MM.1S (cell line): ENCODE measurements around the gene KYNU.

Experiments
- DNase-seq: peaks from one replicate; pipeline ENCODE4 v3.0.0-alpha.2; 2015
- H2AFZ ChIP-seq: fragments of 300-600 bp; sonication (generic); 2 replicates; pipeline ENCODE4 v1.6.0; 2016; ENCODE audit warnings: antibody characterized with exemption, low read length
- H3F3A ChIP-seq: fragments of 300-600 bp; sonication (generic); 2 replicates; pipeline ENCODE4 v1.6.1; 2016; ENCODE audit warnings: mild to moderate bottlenecking, antibody characterized with exemption, low read length, moderate library complexity, mixed read lengths; ENCODE audit not compliant: insufficient read depth
- H3K27ac ChIP-seq: fragments of 300-600 bp; sonication (generic); 2 replicates; pipeline ENCODE4 v1.5.1; 2016; ENCODE audit warnings: mild to moderate bottlenecking, low read length
- H3K27me3 ChIP-seq: fragments of 300-600 bp; sonication (generic); replicated peaks from 2 replicates; pipeline ENCODE4 v1.6.0; 2016; ENCODE audit warnings: low read length; ENCODE audit not compliant: insufficient read depth
- H3K36me3 ChIP-seq: fragments of 300-600 bp; sonication (generic); replicated peaks from 2 replicates; pipeline ENCODE4 v1.6.1; 2016; ENCODE audit warnings: mild to moderate bottlenecking, low read length, mixed read lengths; ENCODE audit not compliant: insufficient read depth
- H3K4me1 ChIP-seq: fragments of 300-600 bp; sonication (generic); 2 replicates; pipeline ENCODE4 v1.6.1; 2016; ENCODE audit warnings: low read length, mixed read lengths
- H3K4me2 ChIP-seq: fragments of 300-600 bp; sonication (generic); 2 replicates; pipeline ENCODE4 v1.6.0; 2016; ENCODE audit warnings: low read depth, low read length
- H3K4me3 ChIP-seq: fragments of 300-600 bp; sonication (generic); 2 replicates; pipeline ENCODE4 v1.5.1; 2016; ENCODE audit warnings: low read length, mixed read lengths
- H3K79me2 ChIP-seq: fragments of 300-600 bp; sonication (generic); 2 replicates; pipeline ENCODE4 v1.6.1; 2016; ENCODE audit warnings: mixed run types, low read length, mixed read lengths
- H3K9ac ChIP-seq: fragments of 300-600 bp; sonication (generic); 2 replicates; pipeline ENCODE4 v1.6.1; 2016; ENCODE audit warnings: low read length, mixed read lengths
- H3K9me2 ChIP-seq: fragments of 300-600 bp; sonication (generic); replicated peaks from 2 replicates; pipeline ENCODE4 v1.6.1; 2016; ENCODE audit warnings: mild to moderate bottlenecking, low read length, mixed read lengths; ENCODE audit not compliant: insufficient read depth
- H3K9me3 ChIP-seq: fragments of 300-600 bp; sonication (generic); replicated peaks from 2 replicates; pipeline ENCODE4 v1.6.1; 2016; ENCODE audit warnings: mild to moderate bottlenecking, low read length, mixed read lengths; ENCODE audit not compliant: insufficient read depth
- H4K20me1 ChIP-seq: fragments of 300-600 bp; sonication (generic); 2 replicates; pipeline ENCODE4 v1.6.1; 2016; ENCODE audit warnings: mild to moderate bottlenecking, low read length, moderate library complexity, mixed read lengths; ENCODE audit not compliant: insufficient read depth
- CTCF ChIP-seq: fragments of 300-600 bp; sonication (generic); IDR thresholded peaks from 2 replicates; pipeline ENCODE4 v1.5.1; 2016; ENCODE audit warnings: antibody characterized with exemption, low read length, mixed read lengths
- EZH2 ChIP-seq: fragments of 300-600 bp; sonication (generic); optimal IDR thresholded peaks from 2 replicates; pipeline ENCODE3; 2017; ENCODE audit warnings: low read depth, mild to moderate bottlenecking, antibody characterized with exemption, low read length, mixed read lengths
- EZH2phosphoT487 ChIP-seq: fragments of 300-600 bp; sonication (generic); IDR thresholded peaks from 2 replicates; pipeline ENCODE4 v1.6.1; 2018; ENCODE audit warnings: antibody characterized with exemption, low read length

Gene KYNU

GRCh38 chr2:142936629-142937028 is 59.2 kb downstream of the KYNU start:
- H3K9ac ChIP-seq: no peak overlapping the region
- H4K20me1 ChIP-seq: no peaks in the 10 kb centered on the region
- no peaks in the 10 kb centered on the region for H3K9me2 ChIP-seq
- no peaks in the 10 kb centered on the region for H3F3A ChIP-seq
- H3K36me3 ChIP-seq: no peaks in the 10 kb centered on the region
- H3K27ac ChIP-seq: no peak overlapping the region
- no peaks in the 10 kb centered on the region for H3K9me3 ChIP-seq
- H3K4me3 ChIP-seq: no peak overlapping the region
- no peak overlapping the region for H3K4me2 ChIP-seq
- no peaks in the 10 kb centered on the region for H3K79me2 ChIP-seq
- TF ChIP-seq EZH2phosphoT487: no peak
- no peak for TF ChIP-seq EZH2
- no peak for TF ChIP-seq CTCF
- H3K27me3 ChIP-seq: no peaks in the 10 kb centered on the region
- H2AFZ ChIP-seq: no peak overlapping the region
- no peak for DNase-seq
- no peaks in the 10 kb centered on the region for H3K4me1 ChIP-seq

- TF ChIP-seq CTCF (no peak), EZH2phosphoT487 (no peak), EZH2 (no peak)
- H3K9ac ChIP-seq: no peak overlapping the region
- no peaks in the 10 kb centered on the region for H3K79me2 ChIP-seq
- H3K4me3 ChIP-seq: no peak overlapping the region
- no peaks in the 10 kb centered on the region for H3F3A ChIP-seq
- no peak overlapping the region for H3K4me2 ChIP-seq
- H3K9me3 ChIP-seq: no peaks in the 10 kb centered on the region
- H4K20me1 ChIP-seq: no peaks in the 10 kb centered on the region
- no peak overlapping the region for H3K27ac ChIP-seq
- H2AFZ ChIP-seq: no peak overlapping the region
- H3K36me3 ChIP-seq: no peaks in the 10 kb centered on the region
- DNase-seq: no peak
- H3K9me2 ChIP-seq: no peaks in the 10 kb centered on the region
- H3K4me1 ChIP-seq: no peaks in the 10 kb centered on the region
- no peaks in the 10 kb centered on the region for H3K27me3 ChIP-seq
These were observed 59.9 kb downstream of the KYNU start for GRCh38 chr2:142937347-142937746.

- H3K79me2 ChIP-seq: no peaks in the 10 kb centered on the region
- TF ChIP-seq EZH2phosphoT487 (no peak), EZH2 (no peak), CTCF (no peak)
- H3K9ac ChIP-seq: no peak overlapping the region
- H3K9me2 ChIP-seq: no peaks in the 10 kb centered on the region
- no peaks in the 10 kb centered on the region for H4K20me1 ChIP-seq
- H3K9me3 ChIP-seq: no peaks in the 10 kb centered on the region
- H3K27me3 ChIP-seq: no peaks in the 10 kb centered on the region
- no peak for DNase-seq
- H3F3A ChIP-seq: no peaks in the 10 kb centered on the region
- no peak overlapping the region for H3K4me3 ChIP-seq
- H3K27ac ChIP-seq: no peak overlapping the region
- H2AFZ ChIP-seq: no peak overlapping the region
- no peaks in the 10 kb centered on the region for H3K4me1 ChIP-seq
- no peak overlapping the region for H3K4me2 ChIP-seq
- H3K36me3 ChIP-seq: no peaks in the 10 kb centered on the region
These were observed 60.8 kb downstream of the KYNU start for GRCh38 chr2:142938240-142938639.
